NCI-H460 (cell line): ENCODE measurements around the gene MUCL3. TPM values are rescaled to one million over a fixed set of nuclear protein-coding genes. Genes with fewer than 3 reads are reported as not detected.
"Not testable (repeated sequence)": the region's sequence is repeated elsewhere in the genome, so short reads cannot be mapped to it uniquely, and the experiment has no call there.

Experiments used
- DNase-seq: peaks from one replicate; pipeline ENCODE4 v3.0.0-alpha.2; 2016; ENCODE audit warnings: low read depth; ENCODE audit errors: extremely low read depth
- total RNA-seq: library from RNA; depleted of rRNA; stranded (reverse); fragments of >200 nt; shearing (Covaris generic); gene quantifications from 2 replicates; pipeline ENCODE4 v1.2.3, GENCODE V29; 2014

The MUCL3 gene
- total RNA-seq, 1 experiment from 2014 or later: 0.15 TPM

DNA sequence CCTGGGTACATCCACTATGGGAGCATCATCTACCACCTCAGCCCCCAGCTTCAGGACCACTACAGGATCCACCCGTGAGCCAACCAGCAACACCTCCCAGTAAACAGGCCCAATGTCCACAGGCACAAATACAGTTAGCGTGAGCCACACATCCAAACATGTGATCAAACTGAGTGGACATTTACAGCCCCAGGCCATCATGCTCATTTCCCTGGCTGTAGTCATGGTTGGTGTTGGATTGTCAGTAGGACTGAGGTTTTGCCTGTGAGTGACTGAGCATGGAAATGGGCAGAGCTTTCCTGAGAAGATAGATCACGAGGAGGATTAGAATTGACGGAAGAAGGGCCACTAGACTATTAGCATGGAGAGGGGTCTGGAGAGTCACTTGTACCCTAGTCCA is 32.0 kb downstream of the MUCL3 start:
- DNase-seq: no peak

DNA sequence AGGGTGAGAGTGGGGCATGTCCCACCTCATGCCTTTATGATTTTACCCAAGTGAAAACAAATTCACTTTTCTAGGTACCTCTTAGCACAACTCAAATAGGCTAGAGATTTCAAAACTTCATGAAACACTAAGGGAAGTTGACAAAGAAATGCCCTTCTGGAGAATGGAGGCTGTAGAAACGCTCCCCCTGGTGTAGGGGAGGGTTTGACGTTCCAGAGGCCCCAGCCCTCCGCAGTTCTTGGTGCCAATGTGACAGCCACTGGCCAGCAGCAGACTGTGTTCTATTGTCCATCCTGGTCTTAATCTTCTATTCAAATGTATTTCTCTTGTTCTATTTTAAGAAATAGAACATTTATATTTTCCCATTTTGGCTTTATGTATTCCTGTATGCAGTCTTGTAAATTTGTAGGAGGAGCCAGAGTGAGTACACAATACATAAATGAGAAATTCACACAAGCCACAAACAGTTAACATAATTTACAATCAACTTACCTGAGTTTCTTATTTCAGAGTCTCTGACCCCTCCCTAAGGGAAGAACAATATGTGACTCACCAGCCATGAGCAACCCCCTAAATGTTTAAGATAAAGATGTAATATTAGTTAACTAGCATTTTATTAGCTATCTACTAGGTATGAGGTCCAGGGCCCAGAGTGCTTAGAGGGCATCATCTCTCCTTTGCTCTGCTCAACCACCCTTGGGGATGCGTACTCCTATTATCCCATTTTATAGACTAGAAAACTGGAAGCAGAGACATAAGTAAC is 33.9 kb downstream of the MUCL3 start:
- DNase-seq: no peak

DNA sequence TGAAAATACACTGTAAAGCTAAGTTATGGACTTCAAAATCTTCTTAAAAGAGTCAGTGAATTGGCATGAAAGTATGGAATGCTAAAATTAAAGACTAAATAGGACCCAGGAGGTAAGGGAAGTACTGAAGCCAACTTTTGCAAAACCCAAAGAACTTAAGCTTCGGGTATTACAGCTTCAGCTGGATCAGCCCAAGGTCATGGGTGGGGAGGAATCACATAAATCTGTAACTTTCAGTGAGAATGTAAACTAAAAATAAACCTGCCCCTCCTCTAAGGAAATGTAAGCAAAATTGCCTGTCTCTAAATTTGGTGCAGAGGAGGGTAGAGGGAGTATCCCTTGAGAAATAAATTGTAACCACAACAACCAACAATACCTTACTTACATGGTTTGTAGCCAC is 38.4 kb downstream of the MUCL3 start:
- no peak for DNase-seq

DNA sequence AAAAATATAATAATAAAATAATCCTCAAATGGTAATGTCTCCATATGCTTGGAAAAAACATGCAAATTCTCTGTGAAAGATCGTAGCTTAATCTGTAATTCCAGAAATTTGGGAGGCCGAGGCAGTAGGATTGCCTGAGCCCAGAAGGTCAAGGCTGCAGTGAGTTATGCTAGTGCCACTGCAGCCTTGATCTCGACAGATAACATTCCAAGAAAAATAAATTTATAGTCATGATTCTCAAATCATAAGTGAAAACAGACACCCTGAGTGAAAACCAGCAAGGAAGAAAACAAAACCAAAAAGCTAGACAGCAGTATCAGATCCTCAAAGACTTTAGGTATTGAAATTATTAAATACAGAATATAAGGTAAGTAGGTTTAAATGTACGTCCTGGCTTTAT is 38.9 kb downstream of the MUCL3 start:
- no peak for DNase-seq

DNA sequence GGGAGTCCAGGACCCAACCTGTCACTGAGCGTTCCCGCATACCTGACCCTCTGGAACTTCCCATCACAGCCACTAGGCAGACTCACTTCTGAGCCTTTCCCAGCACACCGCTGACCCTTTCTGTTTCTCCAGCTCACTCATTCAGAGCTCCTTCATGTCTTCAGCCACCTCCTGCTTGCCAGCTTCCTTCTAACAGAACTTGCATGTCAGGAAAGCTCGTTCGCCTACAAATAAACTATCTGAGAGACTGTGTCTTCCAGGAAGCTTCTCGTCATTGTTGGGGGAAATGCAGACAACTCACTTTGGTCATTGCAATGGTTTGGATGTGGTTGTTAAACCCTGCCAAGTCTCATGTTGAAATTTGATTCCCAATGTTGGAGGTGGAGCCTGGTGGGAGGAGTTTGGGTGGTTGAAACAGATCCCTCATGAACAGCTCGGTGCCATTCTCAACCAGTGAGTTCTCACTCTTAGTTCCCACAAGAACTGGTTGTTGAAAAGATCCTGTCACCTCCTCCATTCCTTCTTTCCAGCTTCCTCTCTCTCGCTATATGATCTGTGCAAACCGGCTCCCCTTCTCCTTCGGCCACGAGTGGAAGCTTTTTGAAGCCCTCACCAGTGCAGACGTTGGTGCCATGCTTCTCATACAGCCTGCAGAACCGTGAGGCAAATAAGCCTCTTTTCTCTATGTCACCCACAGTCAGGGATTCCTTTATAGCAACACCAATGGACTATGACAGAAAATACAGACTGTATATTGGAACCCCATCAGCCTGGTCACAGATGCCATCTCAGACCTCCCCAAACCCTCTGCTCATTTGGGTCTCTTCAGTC is 41.4 kb downstream of the MUCL3 start:
- DNase-seq: no peak

DNA sequence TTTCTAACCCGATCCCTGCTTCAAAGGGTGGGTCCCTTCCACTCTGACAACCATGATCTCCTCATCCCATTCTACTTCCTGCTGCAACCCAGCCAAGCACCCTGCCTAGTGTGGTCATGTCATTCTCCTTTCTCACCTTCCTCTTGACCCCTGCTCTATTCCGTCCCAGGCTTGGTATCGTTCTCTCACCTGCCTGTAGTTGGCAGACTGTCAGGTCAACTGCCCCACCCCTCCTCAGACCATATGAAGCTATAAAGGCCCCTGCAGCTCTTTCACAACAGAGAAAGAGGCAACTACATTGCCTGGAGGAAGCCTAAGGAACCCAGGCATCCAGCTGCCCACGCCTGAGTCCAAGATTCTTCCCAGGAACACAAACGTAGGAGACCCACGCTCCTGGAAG is 42.7 kb downstream of the MUCL3 start, which contains the start of gene MUC21:
Gene MUC21 (plus strand): TSS at position 280 of the 400 bp plus-strand sequence. CDS start 241 bp downstream, outside the sequence.
- DNase-seq: no peak

DNA sequence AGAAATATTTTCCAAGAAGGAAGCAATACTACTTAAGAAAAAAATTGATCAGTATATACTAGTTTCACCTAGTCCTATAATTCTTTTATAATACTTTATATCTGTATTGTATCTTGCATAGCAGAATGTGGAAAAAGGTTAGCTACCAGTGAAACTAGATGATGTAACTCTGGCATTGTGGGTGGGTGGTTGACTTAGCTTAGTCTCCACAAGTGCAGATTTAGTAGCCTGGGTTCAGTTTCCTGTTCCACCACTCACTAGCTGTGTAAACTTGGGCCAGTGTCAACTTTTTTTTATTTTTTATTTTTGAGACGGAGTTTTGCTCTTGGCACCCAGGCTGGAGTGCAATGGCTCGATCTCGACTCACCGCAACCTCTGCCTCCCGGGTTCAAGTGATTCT is 44.7 kb downstream of the MUCL3 start:
- DNase-seq: no peak

DNA sequence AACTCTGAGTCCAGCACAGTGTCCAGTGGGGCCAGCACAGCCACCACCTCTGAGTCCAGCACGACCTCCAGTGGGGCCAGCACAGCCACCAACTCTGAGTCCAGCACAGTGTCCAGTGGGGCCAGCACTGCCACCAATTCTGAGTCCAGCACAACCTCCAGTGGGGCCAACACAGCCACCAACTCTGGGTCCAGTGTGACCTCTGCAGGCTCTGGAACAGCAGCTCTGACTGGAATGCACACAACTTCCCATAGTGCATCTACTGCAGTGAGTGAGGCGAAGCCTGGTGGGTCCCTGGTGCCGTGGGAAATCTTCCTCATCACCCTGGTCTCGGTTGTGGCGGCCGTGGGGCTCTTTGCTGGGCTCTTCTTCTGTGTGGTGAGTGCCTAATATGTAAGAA is 46.5 kb downstream of the MUCL3 start:
- DNase-seq: no peak

DNA sequence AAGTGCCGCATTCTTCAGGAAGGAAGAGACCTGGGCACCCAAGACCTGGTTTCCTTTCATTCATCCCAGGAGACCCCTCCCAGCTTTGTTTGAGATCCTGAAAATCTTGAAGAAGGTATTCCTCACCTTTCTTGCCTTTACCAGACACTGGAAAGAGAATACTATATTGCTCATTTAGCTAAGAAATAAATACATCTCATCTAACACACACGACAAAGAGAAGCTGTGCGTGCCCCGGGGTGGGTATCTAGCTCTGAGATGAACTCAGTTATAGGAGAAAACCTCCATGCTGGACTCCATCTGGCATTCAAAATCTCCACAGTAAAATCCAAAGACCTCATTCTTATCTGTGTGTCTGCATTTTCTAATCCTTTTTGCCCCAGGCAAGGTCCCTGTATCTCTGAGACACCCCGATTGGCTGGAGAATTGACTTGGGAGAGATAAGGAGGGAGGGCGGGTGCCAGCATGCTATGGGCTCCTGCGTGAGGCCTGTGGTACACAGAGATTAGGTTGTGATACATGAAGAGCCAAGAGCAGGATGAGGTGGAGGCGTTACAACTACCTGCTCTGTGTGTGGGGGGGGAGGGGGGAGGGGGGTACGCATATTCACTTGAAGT is 47.5 kb downstream of the MUCL3 start:
- no peak for DNase-seq

DNA sequence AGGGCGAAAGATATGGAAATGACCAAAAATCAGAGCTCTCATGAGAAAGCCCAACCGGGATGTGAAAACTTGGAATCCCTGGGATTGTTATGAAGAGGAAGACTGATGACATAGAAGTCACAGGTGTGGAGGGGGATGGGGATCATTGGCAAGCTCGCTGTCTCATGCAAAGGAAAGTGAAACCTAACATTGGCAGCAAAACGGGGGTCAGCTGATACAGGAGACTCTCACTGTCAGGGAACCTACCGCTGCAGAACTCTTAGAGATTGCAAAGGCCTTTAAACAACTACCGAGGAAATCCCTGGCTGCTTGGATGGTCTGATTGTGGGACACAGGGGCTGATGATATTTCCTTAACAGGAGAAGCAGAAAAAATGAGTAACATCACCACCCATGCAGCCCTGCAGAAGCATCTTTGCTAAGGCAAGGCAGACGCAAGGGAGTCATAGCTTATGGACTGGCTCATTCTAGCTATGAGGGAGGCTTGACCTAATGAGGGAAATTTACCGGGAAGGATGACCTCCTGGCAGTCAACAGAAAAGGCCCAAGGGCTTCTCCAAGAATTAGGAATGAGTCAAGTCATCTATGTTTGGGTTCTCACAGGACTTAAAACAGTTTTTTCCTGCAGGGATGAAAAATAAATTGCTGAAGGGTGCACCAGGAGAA is 49.8 kb downstream of the MUCL3 start:
- no peak for DNase-seq

DNA sequence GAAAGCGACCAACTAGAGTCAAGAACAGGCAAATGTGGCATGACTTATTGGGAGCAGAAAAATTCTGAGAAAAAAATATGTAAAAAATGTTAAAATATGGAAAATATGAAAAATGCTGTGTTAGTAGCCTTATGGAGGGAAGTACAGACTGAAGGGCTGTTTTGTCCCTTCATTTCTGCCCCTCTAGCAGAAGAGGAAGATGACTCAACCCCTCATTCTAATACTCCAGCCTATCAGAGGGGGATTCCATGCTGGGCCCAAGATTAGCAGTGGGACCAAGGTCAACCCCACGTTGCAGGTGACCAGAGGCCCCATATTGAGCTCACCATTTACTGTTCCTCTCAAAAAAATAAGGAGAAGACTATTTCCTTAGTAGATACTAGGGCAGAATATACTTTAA is 51.1 kb downstream of the MUCL3 start:
- DNase-seq: no peak

DNA sequence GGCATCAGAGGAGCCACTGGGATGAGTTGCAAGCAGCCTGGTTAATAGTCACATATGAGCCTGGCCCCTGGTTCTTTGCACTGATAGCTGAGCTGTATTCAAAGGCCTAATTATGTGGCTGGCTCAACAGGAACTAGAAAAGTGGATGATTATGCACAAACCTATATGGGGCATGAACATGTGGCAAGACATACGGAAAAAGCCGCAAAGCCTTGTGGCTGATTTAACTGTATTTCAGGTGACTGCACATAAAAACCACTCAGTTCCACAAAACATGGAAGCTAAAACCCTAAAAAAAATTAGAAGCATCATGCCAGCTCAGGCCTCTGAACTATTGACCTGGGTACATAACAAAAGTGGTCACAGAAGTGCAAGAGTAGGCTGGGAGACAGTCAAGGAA is 56.5 kb downstream of the MUCL3 start:
- DNase-seq: no peak

DNA sequence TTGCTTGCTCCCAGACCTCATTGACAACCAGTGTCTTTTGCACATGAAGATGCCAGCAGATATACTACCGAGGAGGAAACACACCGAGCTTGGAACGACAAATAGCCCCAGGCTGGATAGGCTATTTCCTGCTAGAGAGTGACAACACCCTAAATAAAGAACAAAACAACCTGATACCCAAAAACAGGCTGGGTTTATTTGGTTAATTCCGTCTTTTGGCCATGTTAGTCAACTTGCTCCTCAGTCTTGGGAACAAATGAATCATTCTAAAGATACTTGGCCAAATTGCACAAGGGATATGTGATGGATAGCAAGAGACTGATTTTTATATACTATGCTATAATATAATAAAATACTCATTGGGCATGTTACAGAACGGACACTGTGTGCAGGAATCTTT is 58.0 kb downstream of the MUCL3 start:
- DNase-seq: no peak

DNA sequence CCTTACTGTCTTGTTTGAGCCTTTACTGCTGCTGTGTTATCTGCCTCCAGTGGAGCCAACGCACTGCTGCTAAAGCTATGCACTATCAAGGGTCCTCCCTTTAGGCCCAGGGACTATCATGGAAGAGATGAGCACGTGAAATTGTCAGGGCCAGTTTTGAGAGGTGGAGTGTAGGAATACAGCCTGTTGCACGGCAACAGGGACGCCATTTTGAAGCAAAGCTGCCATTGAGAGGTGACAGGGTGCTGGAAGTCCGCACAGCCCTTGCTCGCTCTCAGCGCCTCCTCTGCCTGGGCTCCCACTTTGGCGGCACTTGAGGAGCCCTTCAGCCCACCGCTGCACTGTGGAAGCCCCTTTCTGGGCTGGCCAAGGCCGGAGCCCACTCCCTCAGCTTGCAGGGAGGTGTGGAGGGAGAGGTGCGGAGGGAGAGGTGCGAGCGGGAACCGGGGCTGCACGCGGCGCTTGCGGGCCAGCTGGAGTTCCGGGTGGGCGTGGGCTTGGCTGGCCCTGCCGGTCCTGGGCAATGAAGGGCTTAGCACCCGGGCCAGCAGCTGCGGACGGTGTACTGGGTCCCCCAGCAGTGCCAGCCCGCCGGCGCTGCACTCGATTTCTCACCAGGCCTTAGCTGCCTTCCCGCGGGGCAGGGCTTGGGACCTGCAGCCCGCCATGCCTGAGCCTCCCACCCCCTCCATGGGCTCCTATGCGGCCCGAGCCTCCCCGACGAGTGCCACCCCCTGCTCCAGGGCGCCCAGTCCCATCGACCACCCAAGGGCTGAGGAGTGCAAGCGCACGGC is 59.5 kb downstream of the MUCL3 start:
- DNase-seq: not testable (repeated sequence)

DNA sequence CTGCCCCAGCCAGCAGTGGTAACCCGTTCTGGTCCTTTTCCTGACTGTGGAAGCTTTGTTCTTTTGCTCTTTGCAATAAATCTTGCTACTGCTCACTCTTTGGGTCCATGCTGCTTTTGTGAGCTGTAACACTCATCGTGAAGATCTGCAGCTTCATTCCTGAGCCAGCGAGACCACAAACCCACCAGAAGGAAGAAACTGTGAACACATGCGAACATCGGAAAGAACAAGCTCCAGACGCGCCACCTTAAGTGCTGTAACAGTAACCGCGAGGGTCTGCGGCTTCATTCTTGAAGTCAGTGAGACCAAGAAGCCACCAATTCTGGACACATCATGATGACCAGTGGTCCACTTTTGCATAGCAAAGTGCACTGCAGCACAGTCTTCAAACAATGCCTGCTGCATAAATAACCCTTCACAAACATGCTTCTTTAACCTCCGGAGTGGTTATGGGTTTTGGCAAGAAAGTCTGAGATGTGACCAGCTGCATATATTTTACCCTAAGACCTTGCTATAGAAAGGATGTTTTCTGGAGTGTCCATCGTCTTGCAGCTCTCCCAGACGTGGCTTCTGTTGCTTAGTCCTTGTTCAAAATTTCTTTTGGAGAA is 60.6 kb downstream of the MUCL3 start:
- DNase-seq: no peak

DNA sequence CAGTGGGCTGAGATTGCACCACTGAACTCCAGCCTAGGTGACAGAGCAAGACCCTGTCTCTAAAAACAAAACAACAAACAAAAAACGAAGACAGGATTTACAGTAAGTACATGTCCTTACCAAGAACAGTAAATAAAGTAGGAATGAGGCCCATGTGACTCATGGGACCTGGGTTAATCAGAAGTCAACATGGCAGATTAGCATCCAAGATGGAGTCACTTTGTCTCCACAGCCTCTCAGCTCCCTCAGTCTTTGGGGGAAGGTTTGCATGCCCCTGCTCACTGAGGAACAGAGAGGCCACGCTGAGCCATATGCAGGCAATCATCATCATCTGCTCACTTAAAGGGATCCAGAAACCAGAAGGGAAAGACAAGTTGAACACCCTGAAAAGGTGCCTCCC is 61.7 kb downstream of the MUCL3 start:
- DNase-seq: no peak
